H9 (cell line): Measurements from ENCODE around the gene R3HDML. TPM values are rescaled to one million over a fixed set of nuclear protein-coding genes. Genes with fewer than 3 reads are reported as not detected.

Experiments used
- DNase-seq: peaks from one replicate; pipeline ENCODE4 v3.0.0-alpha.2; 2017
- H2AFZ ChIP-seq: one replicate; pipeline ENCODE4 v1.6.1; 2013; ENCODE audit warnings: mild to moderate bottlenecking, low read length, control low read depth, moderate library complexity
- H2AK5ac ChIP-seq: 2 replicates; pipeline ENCODE4 v1.6.1; 2013; ENCODE audit warnings: low read length, control low read depth, mixed read lengths; ENCODE audit not compliant: insufficient read length
- H2BK120ac ChIP-seq: one replicate; pipeline ENCODE4 v1.6.1; 2013; ENCODE audit warnings: low read depth, mild to moderate bottlenecking, low read length, control low read depth, inconsistent platforms; ENCODE audit not compliant: poor library complexity, severe bottlenecking
- H2BK12ac ChIP-seq: 2 replicates; pipeline ENCODE4 v1.6.1; 2013; ENCODE audit warnings: low read length, control low read depth, mixed read lengths, low read depth; ENCODE audit not compliant: insufficient read length
- H2BK15ac ChIP-seq: 2 replicates; pipeline ENCODE4 v1.6.1; 2013; ENCODE audit warnings: low read depth, low read length, control low read depth
- H2BK20ac ChIP-seq: one replicate; pipeline ENCODE4 v1.6.1; 2013; ENCODE audit warnings: low read depth, mild to moderate bottlenecking, low read length, control low read depth, inconsistent platforms; ENCODE audit not compliant: poor library complexity, severe bottlenecking
- H2BK5ac ChIP-seq: 2 replicates; pipeline ENCODE4 v1.6.1; 2013; ENCODE audit warnings: low read length, control low read depth, mixed read lengths; ENCODE audit not compliant: insufficient read length
- H3K14ac ChIP-seq: 2 replicates; pipeline ENCODE4 v1.6.1; 2013; ENCODE audit warnings: low read length, control low read depth; ENCODE audit not compliant: insufficient read depth
- H3K18ac ChIP-seq: 2 replicates; pipeline ENCODE4 v1.6.1; 2013; ENCODE audit warnings: low read depth, mild to moderate bottlenecking, mixed read lengths, low read length, control low read depth; ENCODE audit not compliant: insufficient read length
- H3K23ac ChIP-seq: 2 replicates; pipeline ENCODE4 v1.6.1; 2013; ENCODE audit warnings: low read length, control low read depth, mixed read lengths, low read depth; ENCODE audit not compliant: insufficient read length
- H3K23me2 ChIP-seq: 2 replicates; pipeline ENCODE4 v1.6.1; 2013; ENCODE audit warnings: low read depth, mild to moderate bottlenecking, mixed read lengths, low read length, control low read depth; ENCODE audit not compliant: insufficient read length, poor library complexity, severe bottlenecking
- H3K27ac ChIP-seq: 2 replicates; pipeline ENCODE4 v1.5.1; 2013; ENCODE audit warnings: low read length, control low read depth, mixed read lengths, low read depth; ENCODE audit not compliant: insufficient read length
- H3K27me3 ChIP-seq: 2 replicates; pipeline ENCODE4 v1.6.1; 2013; ENCODE audit warnings: low read length, control low read depth, inconsistent platforms; ENCODE audit not compliant: insufficient read depth
- H3K4ac ChIP-seq: 2 replicates; pipeline ENCODE4 v1.6.1; 2013; ENCODE audit warnings: low read depth, mild to moderate bottlenecking, control low read depth, inconsistent platforms, low read length, moderate library complexity
- H3K4me1 ChIP-seq: 2 replicates; pipeline ENCODE4 v1.6.1; 2013; ENCODE audit warnings: low read length, control low read depth, inconsistent platforms; ENCODE audit not compliant: insufficient read depth
- H3K4me2 ChIP-seq: 2 replicates; pipeline ENCODE4 v1.6.1; 2013; ENCODE audit warnings: low read length, control low read depth, mixed read lengths; ENCODE audit not compliant: insufficient read length, insufficient read depth
- H3K56ac ChIP-seq: 2 replicates; pipeline ENCODE4 v1.6.1; 2013; ENCODE audit warnings: low read depth, mild to moderate bottlenecking, mixed read lengths, low read length, control low read depth; ENCODE audit not compliant: insufficient read length
- H3K79me1 ChIP-seq: 2 replicates; pipeline ENCODE4 v1.6.1; 2013; ENCODE audit warnings: low read depth, mild to moderate bottlenecking, moderate library complexity, low read length, control low read depth, inconsistent platforms; ENCODE audit not compliant: insufficient read depth, poor library complexity, severe bottlenecking
- H3K79me2 ChIP-seq: 2 replicates; pipeline ENCODE4 v1.6.1; 2013; ENCODE audit warnings: low read length, control low read depth, inconsistent platforms; ENCODE audit not compliant: insufficient read depth
- H3K9ac ChIP-seq: 2 replicates; pipeline ENCODE4 v1.6.1; 2013; ENCODE audit warnings: low read length, control low read depth, mixed read lengths; ENCODE audit not compliant: insufficient read length; ENCODE audit errors: extremely low read depth
- H3K9me3 ChIP-seq: one replicate; pipeline ENCODE4 v1.6.1; 2013; ENCODE audit warnings: low read depth, low read length, inconsistent platforms; ENCODE audit not compliant: control insufficient read depth
- H3T11ph ChIP-seq: one replicate; pipeline ENCODE4 v1.6.1; 2013; ENCODE audit warnings: mild to moderate bottlenecking, low read length, control low read depth, inconsistent platforms
- H4K20me1 ChIP-seq: one replicate; pipeline ENCODE4 v1.6.1; 2013; ENCODE audit not compliant: control insufficient read depth, insufficient read length, insufficient read depth
- H4K5ac ChIP-seq: 2 replicates; pipeline ENCODE4 v1.6.1; 2013; ENCODE audit warnings: low read depth, mild to moderate bottlenecking, mixed read lengths, low read length, control low read depth; ENCODE audit not compliant: insufficient read length
- H4K8ac ChIP-seq: replicated peaks from 2 replicates; pipeline ENCODE4 v1.6.1; 2013; ENCODE audit warnings: low read length, control low read depth, mixed read lengths, low read depth; ENCODE audit not compliant: insufficient read length
- H4K91ac ChIP-seq: 2 replicates; pipeline ENCODE4 v1.6.1; 2013; ENCODE audit warnings: low read depth, mild to moderate bottlenecking, moderate library complexity, mixed read lengths, low read length, control low read depth; ENCODE audit not compliant: insufficient read length
- H3K27ac Mint-ChIP-seq, 3 experiments: 2 replicates in 2 of 3; 3 replicates in 1 of 3; pipeline ENCODE4 v1.8.0; 2020 to 2021; ENCODE audit warnings: mixed read lengths in 3 of 3, mild to moderate bottlenecking in 1 of 3, moderate library complexity in 1 of 3
- H3K27me3 Mint-ChIP-seq: 2 replicates; pipeline ENCODE4 v1.8.0; 2021; ENCODE audit warnings: low read depth, mild to moderate bottlenecking, moderate library complexity, mixed read lengths
- H3K36me3 Mint-ChIP-seq, 3 experiments: 2 replicates in 2 of 3; 3 replicates in 1 of 3; pipeline ENCODE4 v1.8.0; 2020 to 2021; ENCODE audit warnings: low read depth in 3 of 3, mixed read lengths in 3 of 3; ENCODE audit not compliant: insufficient read depth in 1 of 3
- H3K4me1 Mint-ChIP-seq, 2 experiments: 2 replicates each; pipeline ENCODE4 v1.8.0; 2020; ENCODE audit warnings: mixed read lengths in 2 of 2
- H3K4me3 Mint-ChIP-seq, 2 experiments: 2 replicates in 1 of 2; 3 replicates in 1 of 2; pipeline ENCODE4 v1.8.0; 2020 to 2021; ENCODE audit warnings: mild to moderate bottlenecking in 2 of 2, mixed read lengths in 2 of 2, moderate library complexity in 1 of 2
- H3K9me3 Mint-ChIP-seq, 2 experiments: 2 replicates in 1 of 2; 3 replicates in 1 of 2; pipeline ENCODE4 v1.8.0; 2020; ENCODE audit warnings: mild to moderate bottlenecking in 2 of 2, mixed read lengths in 2 of 2, moderate library complexity in 1 of 2
- WGBS: extraction: QIAGEN DNeasy Blood & Tissue Kit; methylation state at CpG from one replicate; pipeline ENCODE4 v1.1.7; 2013; ENCODE audit warnings: missing lambda C conversion rate, low lambda C conversion rate, mixed read lengths; ENCODE audit not compliant: insufficient read length; ENCODE audit errors: extremely low coverage; 5-methylcytosine and 5-hydroxymethylcytosine counted together
- total RNA-seq: library from RNA; stranded (reverse); gene quantifications from 2 replicates; pipeline ENCODE4 v1.2.1, GENCODE V29; 2021
- TF ChIP-seq, protein P1 (sequence below): fragments of 200-600 bp; sonication (generic); conservative IDR thresholded peaks from 3 replicates; pipeline ENCODE4 v1.8.0; 2021; ENCODE audit warnings: antibody characterized with exemption, mild to moderate bottlenecking

Gene R3HDML
- total RNA-seq, 1 experiment from 2014 or later = not detected

DNA sequence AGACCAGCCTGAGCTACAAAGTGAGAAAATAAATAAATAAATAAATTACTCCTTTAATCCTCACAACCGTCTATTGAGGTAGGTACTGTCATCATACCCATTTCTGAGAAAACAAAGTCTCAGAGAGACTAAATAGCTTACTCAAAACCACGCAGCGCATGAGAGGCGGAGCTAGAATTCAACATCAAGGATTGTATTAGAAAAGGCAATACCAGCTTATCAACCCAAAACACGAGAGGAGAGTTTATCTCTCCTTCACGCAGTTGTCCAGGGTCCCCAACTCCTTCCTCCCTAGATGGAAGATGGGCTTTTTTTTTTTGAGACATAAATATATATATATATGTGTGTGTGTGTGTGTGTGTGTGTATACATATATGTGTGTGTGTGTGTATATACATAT lies 30.9 kb downstream of the R3HDML start:
- no peak overlapping the region for H3K4me3 Mint-ChIP-seq
- H3K9me3 Mint-ChIP-seq = no peaks in the 10 kb centered on the region
- no peak overlapping the region for H4K91ac ChIP-seq

More for the DNA sequence above, 30.9 kb downstream of the R3HDML start:
- Mint-ChIP-seq H3K27ac (no peak overlapping the region), H3K36me3 (no peaks in the 10 kb centered on the region), H3K4me1 (peaks cover 7 to 8% of the 10 kb centered on the region in 2 experiments), H3K27me3 (no peaks in the 10 kb centered on the region)
- Histone ChIP-seq H3K27ac (no peak overlapping the region), H3K56ac (no peak overlapping the region), H3K14ac (no peak overlapping the region), H2BK5ac (no peak overlapping the region), H3K18ac (no peak overlapping the region), H3K4me2 (no peak overlapping the region), H3K23me2 (no peaks in the 10 kb centered on the region), H4K5ac (no peak overlapping the region), H2BK15ac (no peak overlapping the region), H3K9me3 (no peaks in the 10 kb centered on the region), H3T11ph (no peak overlapping the region), H3K4me1 (no peaks in the 10 kb centered on the region), H2BK12ac (no peak overlapping the region), H3K27me3 (no peaks in the 10 kb centered on the region), H2BK120ac (no peak overlapping the region), H2AFZ (no peak overlapping the region), H3K4ac (no peak overlapping the region), H2AK5ac (no peak overlapping the region), H3K9ac (no peak overlapping the region), H4K8ac (no peak overlapping the region), H3K79me2 (no peaks in the 10 kb centered on the region), H2BK20ac (no peak overlapping the region), H3K23ac (no peak overlapping the region), H4K20me1 (no peaks in the 10 kb centered on the region), H3K79me1 (no peaks in the 10 kb centered on the region)
- no CpG with 5 or more reads among the region's 6 CpGs for WGBS
- no peak for DNase-seq
- TF ChIP-seq, protein P1, sequence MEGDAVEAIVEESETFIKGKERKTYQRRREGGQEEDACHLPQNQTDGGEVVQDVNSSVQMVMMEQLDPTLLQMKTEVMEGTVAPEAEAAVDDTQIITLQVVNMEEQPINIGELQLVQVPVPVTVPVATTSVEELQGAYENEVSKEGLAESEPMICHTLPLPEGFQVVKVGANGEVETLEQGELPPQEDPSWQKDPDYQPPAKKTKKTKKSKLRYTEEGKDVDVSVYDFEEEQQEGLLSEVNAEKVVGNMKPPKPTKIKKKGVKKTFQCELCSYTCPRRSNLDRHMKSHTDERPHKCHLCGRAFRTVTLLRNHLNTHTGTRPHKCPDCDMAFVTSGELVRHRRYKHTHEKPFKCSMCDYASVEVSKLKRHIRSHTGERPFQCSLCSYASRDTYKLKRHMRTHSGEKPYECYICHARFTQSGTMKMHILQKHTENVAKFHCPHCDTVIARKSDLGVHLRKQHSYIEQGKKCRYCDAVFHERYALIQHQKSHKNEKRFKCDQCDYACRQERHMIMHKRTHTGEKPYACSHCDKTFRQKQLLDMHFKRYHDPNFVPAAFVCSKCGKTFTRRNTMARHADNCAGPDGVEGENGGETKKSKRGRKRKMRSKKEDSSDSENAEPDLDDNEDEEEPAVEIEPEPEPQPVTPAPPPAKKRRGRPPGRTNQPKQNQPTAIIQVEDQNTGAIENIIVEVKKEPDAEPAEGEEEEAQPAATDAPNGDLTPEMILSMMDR = no peak
